IPS DF 6.9 (cell line): ENCODE results near the gene RILPL1.
"Not testable (repeated sequence)": the region's sequence is repeated elsewhere in the genome, so short reads cannot be mapped to it uniquely, and the experiment has no call there.

ENCODE experiments used
- DNase-seq: peaks from one replicate; pipeline ENCODE4 v3.0.0-alpha.2; 2013; ENCODE audit warnings: low read depth, low spot score
- H3K27ac ChIP-seq: one replicate; pipeline ENCODE4 v1.5.1; 2013; ENCODE audit warnings: low read length, control low read depth
- H3K27me3 ChIP-seq: 2 replicates; pipeline ENCODE4 v1.6.1; 2013; ENCODE audit warnings: mild to moderate bottlenecking, low read length; ENCODE audit not compliant: control insufficient read depth, insufficient read depth
- H3K36me3 ChIP-seq: 2 replicates; pipeline ENCODE4 v1.6.1; 2013; ENCODE audit warnings: low read length; ENCODE audit not compliant: control insufficient read depth, insufficient read depth
- H3K4me1 ChIP-seq: 2 replicates; pipeline ENCODE4 v1.6.1; 2013; ENCODE audit warnings: low read length; ENCODE audit not compliant: control insufficient read depth, insufficient read depth
- H3K4me3 ChIP-seq: 2 replicates; pipeline ENCODE4 v1.5.1; 2013; ENCODE audit warnings: mild to moderate bottlenecking, low read length
- H3K9me3 ChIP-seq: 2 replicates; pipeline ENCODE4 v1.6.1; 2013; ENCODE audit warnings: low read length, inconsistent platforms; ENCODE audit not compliant: control insufficient read depth, insufficient read depth
- WGBS: extraction: QIAGEN DNeasy Blood & Tissue Kit; methylation state at CpG from one replicate; pipeline ENCODE4 v1.1.7; 2013; ENCODE audit warnings: mixed read lengths, missing lambda C conversion rate; ENCODE audit not compliant: insufficient read length, insufficient coverage; 5-methylcytosine and 5-hydroxymethylcytosine counted together

Gene RILPL1

GRCh38 chr12:123514582-123515221 is 18.8 kb downstream of the RILPL1 start:
- not testable (repeated sequence) for H3K9me3 ChIP-seq, DNase-seq, H3K27me3 ChIP-seq, H3K4me3 ChIP-seq, H3K4me1 ChIP-seq, H3K27ac ChIP-seq
- no CpG with 5 or more reads among the region's 1 CpG for WGBS
- H3K36me3 ChIP-seq = peaks cover 17% of the 10 kb centered on the region

- no CpG with 5 or more reads among the region's 13 CpGs for WGBS
These were observed 19.7 kb downstream of the RILPL1 start for GRCh38 chr12:123513805-123514204.

GRCh38 chr12:123512838-123513665 is 20.5 kb downstream of the RILPL1 start:
- Histone ChIP-seq H3K27ac (no peak overlapping the region), H3K27me3 (no peaks in the 10 kb centered on the region), H3K4me1 (no peaks in the 10 kb centered on the region; the same call in 1 of the 2 replicates), H3K9me3 (no peaks in the 10 kb centered on the region), H3K4me3 (no peak overlapping the region), H3K36me3 (peaks cover 17% of the 10 kb centered on the region)
- WGBS = 100% methylated on average over 4 of the region's 26 CpGs
- no peak for DNase-seq

More at GRCh38 chr12:123513805-123514204, 19.7 kb downstream of the RILPL1 start:
- Histone ChIP-seq H3K27me3 (no peaks in the 10 kb centered on the region), H3K4me3 (no peak overlapping the region), H3K27ac (no peak overlapping the region), H3K4me1 (no peaks in the 10 kb centered on the region; the same call in 1 of the 2 replicates), H3K36me3 (peaks cover 17% of the 10 kb centered on the region), H3K9me3 (no peaks in the 10 kb centered on the region)
- DNase-seq = no peak

- no peak overlapping the region for H3K4me3 ChIP-seq
- no CpG with 5 or more reads among the region's 6 CpGs for WGBS
- H3K9me3 ChIP-seq = no peaks in the 10 kb centered on the region
- H3K27ac ChIP-seq = no peak overlapping the region
- H3K36me3 ChIP-seq = peaks cover 9% of the 10 kb centered on the region; the same call in 1 of the 2 replicates
- no peaks in the 10 kb centered on the region for H3K27me3 ChIP-seq
- H3K4me1 ChIP-seq = no peaks in the 10 kb centered on the region
- no peak for DNase-seq
These were observed 26.7 kb downstream of the RILPL1 start for GRCh38 chr12:123506843-123507236.

GRCh38 chr12:123506059-123506842 is 27.3 kb downstream of the RILPL1 start:
- Histone ChIP-seq H3K9me3 (no peaks in the 10 kb centered on the region), H3K27me3 (no peaks in the 10 kb centered on the region), H3K27ac (no peak overlapping the region), H3K4me3 (no peak overlapping the region), H3K4me1 (no peaks in the 10 kb centered on the region), H3K36me3 (peaks cover 5% of the 10 kb centered on the region; the same call in 1 of the 2 replicates)
- no CpG with 5 or more reads among the region's 17 CpGs for WGBS
- no peak for DNase-seq

GRCh38 chr12:123502163-123502704 is 31.3 kb downstream of the RILPL1 start:
- Histone ChIP-seq H3K36me3 (no peaks in the 10 kb centered on the region), H3K9me3 (no peaks in the 10 kb centered on the region), H3K27me3 (no peaks in the 10 kb centered on the region), H3K4me3 (no peak overlapping the region), H3K27ac (no peak overlapping the region), H3K4me1 (no peaks in the 10 kb centered on the region)
- WGBS = 100% methylated on average over 1 of the region's 12 CpGs
- DNase-seq = no peak

GRCh38 chr12:123499332-123499731 is 34.2 kb downstream of the RILPL1 start:
- no CpG with 5 or more reads among the region's 16 CpGs for WGBS
- no peaks in the 10 kb centered on the region for H3K9me3 ChIP-seq
- no peaks in the 10 kb centered on the region for H3K4me1 ChIP-seq
- no peak overlapping the region for H3K4me3 ChIP-seq
- no peaks in the 10 kb centered on the region for H3K27me3 ChIP-seq
- H3K36me3 ChIP-seq = no peaks in the 10 kb centered on the region
- H3K27ac ChIP-seq = no peak overlapping the region
- no peak for DNase-seq

- no CpG with 5 or more reads among the region's 13 CpGs for WGBS
- H3K27ac ChIP-seq = no peak overlapping the region
- no peak overlapping the region for H3K4me3 ChIP-seq
- DNase-seq = no peak
- no peaks in the 10 kb centered on the region for H3K9me3 ChIP-seq
- no peaks in the 10 kb centered on the region for H3K36me3 ChIP-seq
- no peaks in the 10 kb centered on the region for H3K27me3 ChIP-seq
- no peaks in the 10 kb centered on the region for H3K4me1 ChIP-seq
These were observed 35.2 kb downstream of the RILPL1 start for GRCh38 chr12:123498126-123498825.

GRCh38 chr12:123497065-123497464 is 36.5 kb downstream of the RILPL1 start:
- Histone ChIP-seq H3K36me3 (no peaks in the 10 kb centered on the region), H3K27ac (no peak overlapping the region), H3K9me3 (no peaks in the 10 kb centered on the region), H3K4me1 (no peaks in the 10 kb centered on the region), H3K27me3 (no peaks in the 10 kb centered on the region), H3K4me3 (no peak overlapping the region)
- WGBS = no CpG with 5 or more reads among the region's 7 CpGs
- DNase-seq = no peak
